Cortex of kidney (tissue), 1 donor: ENCODE measurements around the gene PHACTR1.

Source experiments
- DNase-seq: peaks from one replicate; lab custom pipeline; 2025; lab: John Stamatoyannopoulos, UW

The PHACTR1 gene

GRCh38 chr6:13267142-13267651 lies 550.6 kb downstream of the PHACTR1 start:
- DNase-seq = no peak

GRCh38 chr6:13268913-13269518 lies 552.4 kb downstream of the PHACTR1 start:
- no peak for DNase-seq

- no peak for DNase-seq
Observed at GRCh38 chr6:13272131-13273046, 555.8 kb downstream of the PHACTR1 start.

GRCh38 chr6:13273202-13273930 lies 556.8 kb downstream of the PHACTR1 start:
- no peak for DNase-seq

GRCh38 chr6:13273931-13274706 lies 557.6 kb downstream of the PHACTR1 start:
- no peak for DNase-seq

GRCh38 chr6:13274707-13275434 lies 558.3 kb downstream of the PHACTR1 start:
- DNase-seq = no peak

GRCh38 chr6:13275435-13275989 lies 558.9 kb downstream of the PHACTR1 start:
- DNase-seq = no peak

GRCh38 chr6:13277231-13277630 lies 560.7 kb downstream of the PHACTR1 start:
- DNase-seq = no peak

- no peak for DNase-seq
Observed at GRCh38 chr6:13278164-13278563, 561.6 kb downstream of the PHACTR1 start.

GRCh38 chr6:13278991-13279390 lies 562.4 kb downstream of the PHACTR1 start:
- DNase-seq = no peak

GRCh38 chr6:13280254-13280653 lies 563.7 kb downstream of the PHACTR1 start:
- DNase-seq = no peak

- no peak for DNase-seq
Observed at GRCh38 chr6:13281686-13282085, 565.1 kb downstream of the PHACTR1 start.

GRCh38 chr6:13282393-13283069 lies 566.0 kb downstream of the PHACTR1 start:
- DNase-seq = no peak

GRCh38 chr6:13283331-13283730 lies 566.8 kb downstream of the PHACTR1 start:
- DNase-seq = no peak

- DNase-seq = no peak
Observed at GRCh38 chr6:13284646-13285045, 568.1 kb downstream of the PHACTR1 start.

GRCh38 chr6:13285705-13286104 lies 569.1 kb downstream of the PHACTR1 start:
- DNase-seq = no peak

- no peak for DNase-seq
Observed at GRCh38 chr6:13286181-13286580, 569.6 kb downstream of the PHACTR1 start.

GRCh38 chr6:13287104-13287503 lies 570.5 kb downstream of the PHACTR1 start:
- DNase-seq = no peak

- DNase-seq = no peak
Observed at GRCh38 chr6:13288481-13288880, 571.9 kb downstream of the PHACTR1 start.

GRCh38 chr6:13288969-13289391 lies 572.4 kb downstream of the PHACTR1 start:
- DNase-seq = no peak
